Ovary (tissue), 3 donors: ENCODE results near the gene SAMHD1.

ENCODE experiments used
- CTCF ChIP-seq, 3 donors: fragments of 450-650 bp in 2 of 3; fragments of 200-600 bp in 1 of 3; IDR thresholded peaks; one replicate each; pipeline versions ENCODE4 v1.5.1 to v1.8.0; 2016 to 2022; ENCODE audit warnings: antibody characterized with exemption in 3 of 3, mild to moderate bottlenecking in 1 of 3
- POLR2A ChIP-seq: fragments of 450-650 bp; IDR thresholded peaks from one replicate; pipeline ENCODE4 v1.6.1; 2017; ENCODE audit warnings: antibody characterized with exemption, mild to moderate bottlenecking, moderate library complexity
- donor health status: DM: no; HTN: no; CAD: no.

- no peak for TF ChIP-seq CTCF (IDR thresholded peaks at IDR 0.05)
- no peak for TF ChIP-seq POLR2A
Observed at GRCh38 chr20:36856691-36857635, 94.5 kb downstream of the SAMHD1 start.
